SH-SY5Y (cell line): ENCODE results near the gene ZSWIM3.

Source experiments
- GATA2 ChIP-seq: IDR thresholded peaks from 2 replicates; pipeline ENCODE4 v1.6.1; 2011; ENCODE audit warnings: mild to moderate bottlenecking, low read depth, low read length
- GATA3 ChIP-seq: IDR thresholded peaks from 2 replicates; pipeline ENCODE4 v1.6.1; 2011; ENCODE audit warnings: low read depth, mild to moderate bottlenecking, low read length, moderate library complexity

DNA sequence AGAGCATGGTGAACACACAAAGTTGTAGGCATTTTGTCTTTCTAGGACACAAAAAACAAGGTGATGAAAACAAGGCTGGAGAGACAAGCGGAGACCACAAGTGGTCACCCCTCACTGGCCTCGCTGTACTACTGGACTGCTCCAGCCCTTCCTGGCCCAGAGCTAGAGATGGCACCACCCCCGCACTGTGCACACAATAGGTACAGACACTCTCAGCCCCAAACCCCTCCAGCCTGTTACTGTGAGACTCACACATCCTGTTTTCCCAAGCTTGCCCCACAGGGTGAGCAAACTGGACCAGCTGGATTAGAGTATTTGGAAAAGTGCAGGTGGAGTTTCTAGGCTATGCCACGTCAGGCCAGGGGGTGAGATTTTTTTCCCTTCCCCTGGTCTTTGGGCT is 15.2 kb downstream of the ZSWIM3 start:
- TF ChIP-seq GATA2 (no peak), GATA3 (no peak)
